ENCODE data around the gene EIF3M. TPM values are rescaled to one million over a fixed set of nuclear protein-coding genes. Genes with fewer than 3 reads are reported as not detected.

EIF3M gene
- total RNA-seq, 1 experiment from 2014 or later = 873 TPM

GRCh38 chr11:32635819-32636218 lies 52.2 kb downstream of the EIF3M start:
- no peaks in the 10 kb centered on the region for H3K36me3 ChIP-seq (ENCODE audit: insufficient read depth, low read length)
- H2AFZ ChIP-seq (ENCODE audit: low read length) = no peak overlapping the region
- H3K27ac ChIP-seq (ENCODE audit: low read length) = no peak overlapping the region
- no peak overlapping the region for H3K4me2 ChIP-seq (ENCODE audit: low read depth, low read length, poor library complexity, severe bottlenecking)
- H3K9me2 ChIP-seq (replicated peaks; ENCODE audit: insufficient read depth, low read length) = no peaks in the 10 kb centered on the region
- no peaks in the 10 kb centered on the region for H3K9me3 ChIP-seq (ENCODE audit: low read length)
- H3K9ac ChIP-seq (ENCODE audit: low read length) = no peak overlapping the region
- H3K4me3 ChIP-seq (ENCODE audit: low read length) = no peak overlapping the region
- H3K27me3 ChIP-seq (ENCODE audit: low read length) = no peaks in the 10 kb centered on the region
- H3K4me1 ChIP-seq (ENCODE audit: low read length) = no peaks in the 10 kb centered on the region
- no peaks in the 10 kb centered on the region for H3K79me2 ChIP-seq (ENCODE audit: low read length)
- H4K20me1 ChIP-seq (ENCODE audit: insufficient read depth, low read depth, low read length) = no peaks in the 10 kb centered on the region
- DNase-seq = no peak

- no peaks in the 10 kb centered on the region for H3K9me2 ChIP-seq (replicated peaks; ENCODE audit: insufficient read depth, low read length)
- no peaks in the 10 kb centered on the region for H3K79me2 ChIP-seq (ENCODE audit: low read length)
Observed at GRCh38 chr11:32641361-32641760, 57.7 kb downstream of the EIF3M start.

DNA sequence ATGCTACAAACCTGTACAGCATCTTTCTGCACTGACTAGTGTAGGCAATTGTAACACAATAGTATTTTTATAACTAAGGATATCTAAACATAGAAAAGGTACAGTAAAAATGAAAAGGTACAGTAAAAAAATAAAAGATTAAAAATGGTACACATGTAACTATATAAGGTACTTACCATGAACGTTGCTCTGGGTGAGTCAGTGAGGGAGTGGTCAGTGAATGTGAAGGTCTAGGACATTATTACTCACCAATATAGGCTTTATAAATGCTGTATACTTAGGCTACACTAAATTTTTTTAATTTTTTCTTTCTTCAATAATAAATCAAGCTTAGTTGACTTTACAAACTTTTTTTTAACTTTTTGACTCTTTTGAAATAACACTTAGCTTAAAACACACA lies 59.9 kb downstream of the EIF3M start:
- Histone ChIP-seq H3K9me2 (replicated peaks; ENCODE audit: insufficient read depth, low read length) (no peaks in the 10 kb centered on the region), H4K20me1 (ENCODE audit: insufficient read depth, low read depth, low read length) (no peaks in the 10 kb centered on the region), H3K4me2 (ENCODE audit: low read depth, low read length, poor library complexity, severe bottlenecking) (no peak overlapping the region), H3K9ac (ENCODE audit: low read length) (no peak overlapping the region), H3K27ac (ENCODE audit: low read length) (no peak overlapping the region), H3K36me3 (ENCODE audit: insufficient read depth, low read length) (no peaks in the 10 kb centered on the region), H3K27me3 (ENCODE audit: low read length) (no peaks in the 10 kb centered on the region), H3K9me3 (ENCODE audit: low read length) (no peaks in the 10 kb centered on the region), H3K79me2 (ENCODE audit: low read length) (no peaks in the 10 kb centered on the region), H3K4me1 (ENCODE audit: low read length) (no peaks in the 10 kb centered on the region), H3K4me3 (ENCODE audit: low read length) (no peak overlapping the region), H2AFZ (ENCODE audit: low read length) (no peak overlapping the region)
- no peak for DNase-seq

More at GRCh38 chr11:32641361-32641760, 57.7 kb downstream of the EIF3M start:
- H4K20me1 ChIP-seq (ENCODE audit: insufficient read depth, low read depth, low read length) = no peaks in the 10 kb centered on the region
- no peak overlapping the region for H3K27ac ChIP-seq (ENCODE audit: low read length)
- no peaks in the 10 kb centered on the region for H3K9me3 ChIP-seq (ENCODE audit: low read length)
- no peak for DNase-seq
- no peaks in the 10 kb centered on the region for H3K4me1 ChIP-seq (ENCODE audit: low read length)
- H3K36me3 ChIP-seq (ENCODE audit: insufficient read depth, low read length) = no peaks in the 10 kb centered on the region
- no peak overlapping the region for H2AFZ ChIP-seq (ENCODE audit: low read length)
- no peak overlapping the region for H3K4me2 ChIP-seq (ENCODE audit: low read depth, low read length, poor library complexity, severe bottlenecking)
- H3K27me3 ChIP-seq (ENCODE audit: low read length) = no peaks in the 10 kb centered on the region
- no peak overlapping the region for H3K9ac ChIP-seq (ENCODE audit: low read length)
- no peak overlapping the region for H3K4me3 ChIP-seq (ENCODE audit: low read length)

Other genes with a start within 250 kb of the EIF3M start
- 0.52 and 0.69 TPM in 2 replicates for gene WT1, start 148.3 kb upstream of the EIF3M start, total RNA-seq (2014; rRNA removed; shearing (Covaris generic); ENCODE audit: low replicate concordance)
- 2.5 and 3.0 TPM in 2 replicates for gene CCDC73, start 210.8 kb downstream of the EIF3M start, total RNA-seq (2014; rRNA removed; shearing (Covaris generic); ENCODE audit: low replicate concordance)
- gene PRRG4, start 246.1 kb downstream of the EIF3M start, total RNA-seq (2014; rRNA removed; shearing (Covaris generic); ENCODE audit: low replicate concordance) = 0.11 and 0.19 TPM in 2 replicates

Measured in Karpas-422 (cell line).